ENCODE results near the gene DCDC1. TPM values are rescaled to one million over a fixed set of nuclear protein-coding genes. Genes with fewer than 3 reads are reported as not detected.
A peak's percentile ranks its signal among the peaks of the same experiment; 100 is the strongest.

The DCDC1 gene, protein sequence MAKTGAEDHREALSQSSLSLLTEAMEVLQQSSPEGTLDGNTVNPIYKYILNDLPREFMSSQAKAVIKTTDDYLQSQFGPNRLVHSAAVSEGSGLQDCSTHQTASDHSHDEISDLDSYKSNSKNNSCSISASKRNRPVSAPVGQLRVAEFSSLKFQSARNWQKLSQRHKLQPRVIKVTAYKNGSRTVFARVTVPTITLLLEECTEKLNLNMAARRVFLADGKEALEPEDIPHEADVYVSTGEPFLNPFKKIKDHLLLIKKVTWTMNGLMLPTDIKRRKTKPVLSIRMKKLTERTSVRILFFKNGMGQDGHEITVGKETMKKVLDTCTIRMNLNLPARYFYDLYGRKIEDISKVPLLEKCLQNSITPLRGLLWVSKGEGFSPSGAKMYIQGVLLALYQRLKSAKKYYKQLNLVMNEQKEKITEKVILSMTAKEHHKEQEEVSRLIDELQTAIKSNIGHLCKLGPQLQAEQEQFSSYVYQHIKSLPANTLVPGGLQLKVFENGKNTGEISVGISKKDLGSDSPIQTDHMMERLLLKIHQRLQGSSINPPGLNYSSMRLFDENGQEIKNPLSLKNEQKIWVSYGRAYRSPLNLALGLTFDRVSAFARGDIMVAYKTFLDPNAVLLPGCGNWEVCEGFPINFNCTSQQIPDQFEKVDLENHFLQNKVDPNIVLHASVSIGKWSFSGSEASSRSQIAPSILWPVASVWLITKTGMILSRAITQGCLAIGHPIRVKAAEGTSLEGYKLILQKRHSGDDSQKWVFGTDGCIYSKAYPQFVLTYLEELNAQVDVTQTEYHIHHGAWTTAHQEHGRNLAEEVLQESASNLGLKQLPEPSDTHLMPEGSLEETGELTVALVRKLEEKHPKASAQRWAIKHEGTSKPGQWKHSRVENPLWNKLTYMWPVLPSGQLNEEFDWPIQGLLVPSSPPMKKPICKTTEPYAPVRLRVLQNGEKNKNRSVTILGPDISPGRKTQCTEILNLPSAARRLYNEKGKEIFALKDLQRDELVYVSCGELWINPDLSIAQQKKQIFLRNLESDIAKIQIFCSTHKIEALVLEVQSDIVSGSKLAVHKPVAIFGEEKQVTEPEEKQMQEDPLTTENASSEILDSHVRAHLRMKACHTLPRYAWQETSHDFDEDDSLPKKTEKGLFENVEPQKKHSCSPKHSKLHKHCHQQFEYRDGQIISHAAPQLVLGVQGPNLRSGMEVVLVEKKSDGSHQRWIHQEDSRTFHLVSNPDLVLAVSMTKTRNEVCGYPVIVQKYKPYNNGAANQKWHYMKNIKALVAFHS (N-terminal part only)
- total RNA-seq: 1 to 10 TPM in 1 of 4 donors, under 1 TPM in 2, not detected in 1; 0.06 to 1.7 (median 0.36) TPM

DNA sequence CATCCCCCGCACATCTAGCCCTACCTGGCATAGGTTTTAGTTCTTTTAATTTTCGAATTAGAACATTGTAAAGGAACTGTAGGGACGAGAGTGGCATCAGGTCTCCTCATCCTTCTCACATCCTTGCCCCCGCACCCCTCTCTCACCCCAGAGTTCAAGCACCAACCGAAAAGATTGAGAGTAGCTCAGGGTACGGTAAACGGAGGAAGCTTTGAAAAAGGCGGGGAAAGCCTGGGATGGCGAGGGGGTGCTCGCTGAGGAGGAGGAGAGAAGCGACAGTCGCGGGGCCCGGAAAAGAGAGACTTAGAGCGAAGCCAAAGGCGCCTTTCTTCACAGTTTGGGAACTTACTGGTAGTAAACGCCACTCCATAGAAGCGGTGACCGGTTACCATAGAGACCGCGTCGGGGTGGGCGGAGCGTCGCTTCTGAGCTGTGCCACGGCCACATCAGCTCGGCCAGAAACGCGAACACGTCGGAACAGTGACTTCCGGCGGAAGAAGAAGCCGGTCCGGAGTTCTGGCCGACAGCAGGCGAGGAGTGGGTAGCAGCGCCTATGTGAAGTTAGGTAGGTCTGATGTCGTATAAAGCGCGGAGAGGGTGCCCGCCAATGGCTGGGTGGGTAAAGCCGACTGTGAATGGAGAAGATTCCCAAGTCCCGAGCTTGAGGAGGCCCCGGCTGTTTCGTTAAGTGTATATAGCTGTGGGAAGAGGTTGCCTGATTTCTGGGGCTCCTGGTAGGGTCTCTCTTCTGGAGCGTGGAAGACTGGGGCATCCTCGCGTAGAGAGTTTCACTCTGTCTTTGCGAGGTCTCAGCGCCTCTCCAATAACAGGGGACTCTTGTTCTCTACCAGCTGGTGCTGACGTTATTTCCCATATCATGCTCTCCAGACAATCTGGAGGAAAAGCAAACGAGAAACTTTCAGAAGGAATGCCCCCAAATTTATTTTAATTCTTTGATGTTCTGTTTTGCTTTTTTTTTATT is at the start of gene DCDC1, which contains the start of gene DNAJC24:
TSS of gene DCDC1 (minus strand) at position 392 of the 982 bp plus-strand sequence. CDS start 41,459 bp downstream, outside the sequence.
TSS of gene DNAJC24 (plus strand) at position 513 of the 982 bp plus-strand sequence. CDS start 889 bp downstream, outside the sequence.
- peak; percentile 99 for ATAC-seq (ENCODE audit: low FRiP score)
- TF ChIP-seq, protein P1, sequence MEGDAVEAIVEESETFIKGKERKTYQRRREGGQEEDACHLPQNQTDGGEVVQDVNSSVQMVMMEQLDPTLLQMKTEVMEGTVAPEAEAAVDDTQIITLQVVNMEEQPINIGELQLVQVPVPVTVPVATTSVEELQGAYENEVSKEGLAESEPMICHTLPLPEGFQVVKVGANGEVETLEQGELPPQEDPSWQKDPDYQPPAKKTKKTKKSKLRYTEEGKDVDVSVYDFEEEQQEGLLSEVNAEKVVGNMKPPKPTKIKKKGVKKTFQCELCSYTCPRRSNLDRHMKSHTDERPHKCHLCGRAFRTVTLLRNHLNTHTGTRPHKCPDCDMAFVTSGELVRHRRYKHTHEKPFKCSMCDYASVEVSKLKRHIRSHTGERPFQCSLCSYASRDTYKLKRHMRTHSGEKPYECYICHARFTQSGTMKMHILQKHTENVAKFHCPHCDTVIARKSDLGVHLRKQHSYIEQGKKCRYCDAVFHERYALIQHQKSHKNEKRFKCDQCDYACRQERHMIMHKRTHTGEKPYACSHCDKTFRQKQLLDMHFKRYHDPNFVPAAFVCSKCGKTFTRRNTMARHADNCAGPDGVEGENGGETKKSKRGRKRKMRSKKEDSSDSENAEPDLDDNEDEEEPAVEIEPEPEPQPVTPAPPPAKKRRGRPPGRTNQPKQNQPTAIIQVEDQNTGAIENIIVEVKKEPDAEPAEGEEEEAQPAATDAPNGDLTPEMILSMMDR (IDR thresholded peaks at IDR 0.05): no peak

DNA sequence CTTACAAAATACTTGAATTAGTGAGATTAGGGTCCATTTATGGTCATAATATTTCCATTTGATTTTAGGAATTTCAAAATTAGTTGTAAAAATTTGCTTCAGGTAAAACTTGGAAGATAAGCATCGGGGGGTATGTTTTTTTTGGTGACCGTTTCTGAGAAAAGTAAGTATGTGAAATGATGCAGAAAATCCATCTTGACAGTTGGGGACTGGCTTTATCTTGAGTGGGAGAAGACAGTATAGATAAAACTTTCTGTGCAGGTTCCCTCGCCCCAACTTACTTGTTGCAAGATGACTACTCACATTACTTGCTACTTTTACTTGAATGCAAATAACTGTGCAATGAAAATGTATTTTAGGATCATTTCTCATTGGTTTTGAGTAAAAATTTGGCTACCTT is 49.6 kb upstream of the DCDC1 start:
- ATAC-seq (ENCODE audit: low FRiP score) (no peak), DNase-seq (ENCODE audit: low spot score) (no peak)
- TF ChIP-seq, protein P1 (IDR thresholded peaks at IDR 0.05): no peak

More for the DNA sequence above, at the start of gene DCDC1, which contains the start of gene DNAJC24:
- DNase-seq (ENCODE audit: low spot score): peak; percentile 75

DNA sequence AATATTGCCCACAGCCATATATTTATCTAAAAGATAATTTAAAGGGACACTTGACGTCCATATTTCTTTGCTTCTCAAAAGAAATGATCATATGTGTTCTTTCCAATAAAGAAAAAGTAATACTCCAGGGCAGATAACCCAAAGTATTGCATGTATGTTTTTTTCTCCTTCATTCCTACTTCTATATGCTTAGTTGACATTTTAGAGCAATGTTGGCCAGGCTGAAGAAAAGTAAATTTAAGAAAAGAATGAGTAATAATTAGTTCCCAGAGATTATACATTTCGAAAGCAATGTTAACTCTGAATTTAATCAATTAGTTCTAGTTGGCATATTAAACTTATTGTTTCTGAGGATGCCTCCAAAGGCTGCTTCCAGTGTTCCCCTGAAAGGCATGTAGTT is 48.3 kb upstream of the DCDC1 start:
- TF ChIP-seq, protein P1 (IDR thresholded peaks at IDR 0.05): no peak
- ATAC-seq (ENCODE audit: low FRiP score) (no peak), DNase-seq (ENCODE audit: low spot score) (no peak)

DNA sequence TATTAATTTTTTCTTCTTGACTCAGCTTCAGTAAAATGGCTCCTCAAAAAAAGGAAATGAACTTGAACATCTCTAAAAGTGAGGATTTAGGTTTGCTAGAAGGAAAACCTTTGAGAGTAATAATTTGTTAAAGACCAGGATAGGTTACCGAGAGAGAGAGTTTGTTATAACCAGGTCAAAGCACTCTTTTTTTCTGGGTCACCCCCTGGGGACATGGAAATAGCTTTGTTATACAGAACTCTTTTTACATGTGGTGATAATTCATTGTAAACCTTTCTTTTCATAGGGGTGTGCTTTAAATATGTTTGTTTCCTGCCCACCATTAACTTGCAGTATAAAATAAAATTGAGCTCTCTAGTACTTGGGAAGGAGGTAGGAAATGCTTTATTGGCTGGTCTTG is 47.8 kb upstream of the DCDC1 start:
- DNase-seq (ENCODE audit: low spot score): no peak
- TF ChIP-seq, protein P1 (IDR thresholded peaks at IDR 0.05): no peak
- ATAC-seq (ENCODE audit: low FRiP score): no peak

DNA sequence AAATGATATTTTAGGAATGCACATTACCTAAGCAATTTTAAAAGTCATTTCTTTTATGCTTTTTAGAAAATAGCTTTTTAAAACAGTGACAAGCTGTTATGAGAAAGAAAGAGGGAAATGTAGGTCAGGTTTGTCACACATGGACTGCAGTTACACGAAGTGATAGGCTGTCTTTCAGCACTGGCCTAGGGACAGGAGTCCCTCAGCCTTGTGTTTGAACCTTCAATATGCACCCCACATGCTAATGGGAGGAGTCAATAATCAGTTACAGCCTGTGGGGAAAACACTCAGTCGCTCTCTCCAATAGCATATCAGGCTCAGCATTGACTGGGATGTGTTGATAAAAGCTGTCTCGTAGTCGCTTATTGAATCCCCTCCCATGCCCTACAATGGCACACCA is 45.9 kb upstream of the DCDC1 start:
- no peak for ATAC-seq (ENCODE audit: low FRiP score)
- TF ChIP-seq, protein P1 (IDR thresholded peaks at IDR 0.05): no peak
- DNase-seq (ENCODE audit: low spot score): no peak
